Cortex of kidney (tissue), 1 donor: ENCODE results near the gene SLC9A2.

Experiments used
- DNase-seq: peaks from one replicate; lab custom pipeline; 2025; lab: John Stamatoyannopoulos, UW

Gene SLC9A2

DNA sequence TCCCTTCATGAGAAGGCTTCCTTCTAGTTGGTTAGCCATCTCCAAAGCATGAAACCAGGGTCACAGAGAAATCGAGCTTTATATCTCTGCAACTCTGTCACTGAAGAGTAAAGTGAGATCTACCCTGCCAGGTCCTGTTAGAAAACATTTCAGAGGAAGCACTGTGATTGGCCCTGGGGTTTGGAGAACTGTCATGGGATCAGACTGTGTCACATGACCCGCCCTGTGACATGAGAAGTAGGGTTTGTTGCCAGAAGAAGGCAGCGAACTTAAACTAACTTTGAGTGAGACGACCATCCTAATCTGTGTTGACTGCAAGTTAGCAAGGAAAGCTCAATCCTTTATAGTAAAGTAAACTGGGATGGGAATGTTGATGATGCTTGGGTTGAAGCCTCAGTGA is 55.5 kb downstream of the SLC9A2 start:
- no peak for DNase-seq

DNA sequence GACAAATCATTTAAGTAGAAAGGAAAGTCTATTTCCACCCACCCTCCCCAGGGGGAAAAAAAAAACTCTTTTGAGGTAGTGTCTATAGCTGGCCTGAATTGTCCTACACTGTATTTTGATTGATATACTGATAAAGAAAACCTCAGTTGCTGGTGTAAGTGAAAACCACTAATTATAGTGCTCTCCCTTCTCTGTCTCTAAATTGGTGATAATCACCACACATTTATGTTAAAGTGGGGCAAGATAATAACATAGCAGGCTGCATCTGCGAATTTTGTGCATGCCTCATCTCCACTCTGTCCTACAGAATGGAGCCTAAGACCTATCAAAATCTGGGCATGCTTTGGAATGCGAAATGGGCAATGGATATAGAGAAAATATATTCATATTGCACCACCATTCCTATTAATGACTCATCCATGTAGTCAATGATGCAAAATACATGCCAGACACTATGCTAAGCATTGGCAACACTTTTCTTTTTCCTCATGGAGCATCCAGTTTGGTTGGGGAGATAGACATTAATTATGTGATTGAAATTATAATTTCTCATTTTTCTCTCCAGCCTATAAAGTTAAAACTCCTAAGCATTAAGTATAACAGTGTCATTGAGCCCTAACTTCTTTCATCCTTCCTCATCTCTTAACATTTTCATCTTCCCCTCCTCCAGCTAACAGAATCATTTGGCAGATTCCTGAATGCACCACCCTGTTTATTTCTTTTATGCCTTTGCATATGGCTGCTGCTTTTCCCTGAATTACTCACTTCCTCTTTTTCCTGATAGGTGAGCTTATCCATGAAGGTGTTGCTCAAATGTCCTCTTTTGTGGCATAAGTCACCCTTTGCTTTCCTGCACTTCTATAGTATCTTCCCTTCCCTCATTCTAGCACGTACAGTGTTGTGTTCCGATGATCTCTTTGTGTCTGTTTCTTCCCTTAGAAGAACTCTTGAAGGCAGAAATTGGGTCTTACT is 58.2 kb downstream of the SLC9A2 start:
- no peak for DNase-seq

DNA sequence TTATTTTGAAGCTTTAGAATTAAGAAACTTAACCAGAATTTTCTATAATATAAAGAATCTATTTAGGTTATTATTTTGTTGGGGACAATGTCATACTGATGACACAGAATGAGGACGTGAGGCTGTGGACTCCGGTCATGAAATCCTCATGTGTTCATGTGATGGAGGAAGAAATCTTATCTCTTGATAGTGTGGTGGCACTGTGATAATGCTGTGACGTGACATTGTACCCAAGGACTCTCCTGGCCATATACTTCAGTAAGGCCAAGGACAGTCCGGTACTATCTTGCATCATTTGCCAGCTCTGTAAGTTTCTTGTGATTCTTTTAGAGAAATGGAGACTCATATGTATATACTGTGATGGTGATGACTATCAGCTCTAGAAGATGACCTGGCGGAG is 59.1 kb downstream of the SLC9A2 start:
- DNase-seq, result no peak

DNA sequence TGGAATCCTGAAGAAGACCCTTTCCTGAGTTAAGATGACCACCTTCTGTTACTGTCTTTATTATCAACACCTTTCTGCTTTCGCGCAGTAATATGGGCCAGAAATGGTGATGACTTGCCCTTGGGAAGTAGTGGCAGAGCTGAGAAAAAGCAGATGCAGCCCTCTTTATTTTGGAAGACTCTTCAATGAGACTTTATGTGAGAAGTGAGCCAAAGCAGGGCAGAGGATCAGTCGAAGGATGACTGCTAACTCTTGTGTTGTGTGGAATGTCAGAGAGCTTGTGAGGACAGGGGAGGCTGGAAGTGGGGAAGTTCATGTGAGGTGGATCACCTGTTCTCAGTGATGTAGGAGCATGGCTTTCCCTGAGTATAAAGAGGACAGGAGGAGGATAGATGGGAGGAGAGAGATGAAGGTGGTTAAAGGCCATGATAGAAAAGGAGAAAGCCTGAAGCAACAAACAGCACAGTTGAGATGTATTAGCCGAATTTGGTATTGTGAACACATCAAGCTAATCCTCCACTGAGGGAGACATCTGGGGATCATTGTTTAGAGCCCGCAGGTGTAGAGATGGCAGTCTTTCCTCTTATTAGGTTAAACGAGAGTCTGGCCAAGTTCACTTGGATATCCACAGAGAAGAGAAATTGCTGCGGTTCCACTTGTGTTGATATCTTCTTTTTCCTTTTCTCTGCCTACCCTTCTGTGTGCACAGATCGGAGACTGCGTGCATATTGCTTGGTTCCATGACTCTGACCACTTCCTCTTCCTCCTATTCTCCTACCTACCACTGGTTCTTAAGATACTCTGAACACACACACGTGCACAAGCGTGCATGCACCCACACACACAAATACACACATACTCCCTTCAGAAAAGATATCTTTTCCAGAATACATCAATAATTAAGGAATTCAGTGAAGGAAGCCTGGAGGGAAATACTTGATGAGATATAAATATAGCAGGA is 67.4 kb downstream of the SLC9A2 start:
- no peak for DNase-seq

DNA sequence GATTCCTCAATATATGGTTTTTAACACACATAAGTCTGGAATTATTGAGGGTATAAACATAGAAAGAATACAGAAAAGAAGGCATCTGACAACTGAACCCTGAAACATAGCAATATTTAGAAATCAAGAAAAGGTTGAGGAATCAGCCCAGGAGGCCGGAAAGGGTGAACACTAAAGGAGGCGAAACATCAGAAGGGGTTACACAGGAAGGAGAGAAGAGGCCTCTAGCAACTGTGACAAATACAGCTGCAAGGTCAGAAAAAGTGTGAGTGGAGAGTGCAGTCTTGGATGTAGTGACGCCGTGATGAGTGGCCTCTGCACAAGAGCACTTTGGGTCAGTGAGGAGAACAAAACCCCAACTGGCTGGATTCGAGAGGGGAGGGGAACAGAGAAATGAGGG is 70.7 kb downstream of the SLC9A2 start:
- no peak for DNase-seq

DNA sequence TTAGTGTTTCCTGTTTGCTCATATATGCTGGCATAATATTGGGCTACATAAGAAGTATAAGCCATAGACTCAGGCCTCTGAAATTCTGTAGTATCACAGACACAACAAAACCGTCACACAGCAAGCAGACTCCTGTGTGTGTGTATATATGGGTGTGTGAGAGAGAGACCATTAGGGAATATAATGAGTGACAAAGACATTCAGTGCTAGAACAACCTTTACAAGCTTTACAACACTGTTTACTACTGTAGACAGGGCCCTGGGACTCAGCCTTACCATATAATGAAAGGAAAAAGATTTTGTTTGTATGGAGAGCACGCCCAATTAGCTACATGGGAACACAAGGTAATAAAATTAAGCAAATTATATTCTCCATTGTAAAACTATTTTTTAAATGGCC is 77.1 kb downstream of the SLC9A2 start:
- no peak for DNase-seq

DNA sequence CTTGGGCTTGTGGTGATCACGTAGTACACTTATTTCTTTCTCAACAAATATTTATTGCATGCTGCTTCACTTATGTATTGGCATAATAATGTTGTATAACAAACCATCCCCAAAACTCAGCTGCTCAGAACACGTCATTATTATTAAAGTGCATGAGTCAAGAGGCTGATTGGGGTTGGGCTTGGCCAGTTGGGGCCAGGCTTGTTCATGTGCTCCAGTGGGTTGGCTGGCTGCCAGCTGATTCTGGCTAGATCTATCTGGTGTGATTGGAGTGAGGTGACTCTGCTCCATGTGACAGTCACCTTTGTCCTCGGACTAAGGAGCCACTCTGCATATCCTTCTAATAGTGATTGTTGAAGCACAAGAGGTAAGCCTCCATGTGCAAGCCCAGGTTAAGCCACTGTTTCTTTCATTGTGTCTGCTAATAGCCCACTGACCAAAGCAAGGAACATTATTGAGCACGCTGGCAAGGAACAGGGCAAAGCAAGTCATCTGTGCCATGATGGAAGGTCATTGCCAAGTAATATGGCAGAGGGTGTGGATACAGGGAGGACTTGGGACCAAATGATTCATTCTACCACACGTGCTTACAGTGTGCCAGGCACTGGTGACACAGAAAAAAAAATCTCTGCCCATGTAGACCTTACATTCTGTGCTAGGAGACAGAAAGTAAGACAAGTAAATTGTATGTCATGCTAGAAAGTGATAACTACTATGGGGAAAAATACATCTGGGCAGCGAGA is 79.2 kb downstream of the SLC9A2 start:
- no peak for DNase-seq

DNA sequence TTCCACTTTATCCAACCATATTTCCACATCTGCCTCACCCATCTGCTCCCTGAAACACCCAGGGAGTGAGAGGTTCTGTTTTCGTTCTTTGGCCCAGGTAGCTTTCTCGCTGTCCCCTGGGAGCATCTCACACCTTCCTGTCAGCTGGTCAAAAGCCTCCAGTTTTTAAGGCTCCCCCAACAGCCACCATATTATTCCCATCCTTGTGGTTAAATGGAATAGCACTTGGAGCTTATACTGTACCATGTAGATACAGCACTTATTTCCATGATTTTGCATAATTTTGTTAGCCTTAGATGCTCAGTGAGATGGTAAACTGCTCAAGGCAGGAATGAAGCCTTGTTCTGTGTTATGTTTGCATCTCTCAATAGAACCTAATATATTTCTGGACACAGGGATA is 84.0 kb downstream of the SLC9A2 start:
- no peak for DNase-seq

DNA sequence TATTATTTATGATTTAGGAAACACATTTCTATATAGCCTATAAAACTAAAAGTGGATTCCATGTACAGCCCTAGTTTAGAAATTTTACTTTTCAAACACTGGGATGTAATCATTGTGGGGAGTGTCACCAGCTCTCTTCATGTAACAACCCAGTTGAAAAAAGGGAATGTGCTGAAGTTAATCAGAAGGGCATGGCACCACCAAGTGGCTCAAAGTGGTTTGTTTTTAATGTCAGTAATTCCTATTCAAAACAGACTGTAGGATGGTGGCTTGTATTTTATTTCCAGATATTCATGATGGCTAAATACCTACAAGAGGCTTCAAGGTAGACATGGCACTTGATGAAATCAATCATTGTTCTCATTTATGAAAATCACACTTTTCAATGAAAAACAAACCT is 84.4 kb downstream of the SLC9A2 start:
- DNase-seq, result no peak

DNA sequence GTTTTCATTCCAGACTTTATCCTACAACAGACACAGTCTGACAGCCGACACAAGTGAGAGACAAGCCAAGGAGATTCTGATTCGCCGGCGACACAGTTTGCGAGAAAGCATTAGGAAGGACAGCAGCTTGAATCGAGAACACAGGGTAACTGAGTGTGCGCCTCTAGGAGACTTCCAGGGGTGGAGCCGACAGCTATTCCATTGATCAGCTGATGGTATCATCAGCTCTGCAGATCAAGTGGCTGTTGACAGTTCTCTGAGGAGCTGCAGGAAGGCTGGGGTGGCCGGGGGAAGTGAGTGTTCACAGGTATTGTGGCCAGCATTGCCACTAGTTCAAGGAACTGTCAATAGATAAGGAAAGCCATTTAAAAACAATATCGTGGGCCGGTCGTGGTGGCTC is 85.2 kb downstream of the SLC9A2 start:
- no peak for DNase-seq

DNA sequence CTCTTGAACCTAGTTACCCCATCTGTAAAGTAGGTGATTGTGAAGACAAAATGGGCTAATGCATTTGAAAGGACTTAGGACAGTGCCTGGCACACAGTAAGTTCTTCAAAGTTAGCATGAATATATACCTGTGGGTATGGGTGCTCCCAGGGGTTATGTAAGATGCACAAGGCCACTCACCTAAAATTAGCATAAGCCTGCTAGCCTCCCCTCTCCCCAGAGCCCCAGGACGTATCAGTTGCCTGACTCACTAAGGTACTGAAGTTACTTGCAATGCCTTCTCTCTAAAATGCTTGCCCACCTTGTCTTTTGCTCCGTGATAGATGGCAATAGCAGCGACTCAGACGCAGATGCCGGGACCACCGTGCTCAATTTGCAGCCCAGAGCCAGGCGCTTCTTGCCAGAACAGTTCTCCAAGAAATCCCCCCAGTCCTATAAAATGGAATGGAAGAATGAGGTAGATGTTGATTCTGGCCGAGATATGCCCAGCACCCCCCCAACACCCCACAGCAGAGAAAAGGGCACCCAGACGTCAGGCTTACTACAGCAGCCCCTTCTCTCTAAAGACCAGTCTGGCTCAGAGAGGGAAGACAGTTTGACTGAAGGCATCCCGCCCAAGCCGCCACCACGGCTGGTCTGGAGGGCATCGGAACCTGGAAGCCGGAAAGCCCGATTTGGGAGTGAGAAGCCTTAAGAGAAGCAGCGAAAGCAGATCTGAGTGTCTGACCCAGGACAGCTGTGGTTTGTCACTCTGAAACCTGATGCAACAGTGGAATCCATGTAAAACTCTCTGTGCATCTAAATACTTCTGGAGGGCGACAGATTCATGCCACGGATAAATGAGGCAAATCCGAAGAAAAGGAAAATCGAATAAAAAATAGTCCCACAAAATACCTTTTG is 88.7 kb downstream of the SLC9A2 start:
- DNase-seq, result no peak

DNA sequence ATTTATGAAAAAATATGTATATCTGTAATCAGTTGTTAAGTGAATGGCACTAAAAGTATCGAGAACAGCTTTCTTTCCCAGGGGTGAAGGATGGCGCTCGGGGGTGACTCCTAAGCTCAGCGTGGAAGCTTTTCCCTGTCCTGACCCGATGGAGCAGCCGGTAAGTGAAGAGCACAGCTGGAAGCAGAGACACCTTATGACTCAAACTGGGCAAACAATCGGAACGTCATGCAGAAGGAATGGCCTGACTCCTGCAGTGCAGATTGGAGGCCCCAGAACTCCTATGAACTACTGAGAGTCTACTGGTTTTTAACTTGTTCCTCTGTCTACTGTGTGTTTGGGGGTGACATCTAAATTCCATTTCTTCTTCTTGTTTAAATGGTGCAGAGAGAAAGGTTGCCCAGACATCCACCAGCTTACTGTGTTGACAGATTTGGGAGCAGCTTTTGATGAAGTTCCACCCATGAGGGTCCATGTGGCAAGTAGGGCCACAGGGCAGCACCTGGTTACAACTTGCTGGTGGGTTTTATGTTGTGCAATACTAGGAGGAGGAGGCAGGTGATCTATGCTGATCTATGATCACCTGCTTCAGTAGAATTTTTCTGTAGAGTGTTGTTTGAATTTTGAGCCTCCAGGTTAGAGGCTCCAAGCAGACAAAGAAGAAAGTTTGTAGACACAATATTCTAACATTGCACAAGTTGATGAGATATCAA is 89.7 kb downstream of the SLC9A2 start:
- no peak for DNase-seq

DNA sequence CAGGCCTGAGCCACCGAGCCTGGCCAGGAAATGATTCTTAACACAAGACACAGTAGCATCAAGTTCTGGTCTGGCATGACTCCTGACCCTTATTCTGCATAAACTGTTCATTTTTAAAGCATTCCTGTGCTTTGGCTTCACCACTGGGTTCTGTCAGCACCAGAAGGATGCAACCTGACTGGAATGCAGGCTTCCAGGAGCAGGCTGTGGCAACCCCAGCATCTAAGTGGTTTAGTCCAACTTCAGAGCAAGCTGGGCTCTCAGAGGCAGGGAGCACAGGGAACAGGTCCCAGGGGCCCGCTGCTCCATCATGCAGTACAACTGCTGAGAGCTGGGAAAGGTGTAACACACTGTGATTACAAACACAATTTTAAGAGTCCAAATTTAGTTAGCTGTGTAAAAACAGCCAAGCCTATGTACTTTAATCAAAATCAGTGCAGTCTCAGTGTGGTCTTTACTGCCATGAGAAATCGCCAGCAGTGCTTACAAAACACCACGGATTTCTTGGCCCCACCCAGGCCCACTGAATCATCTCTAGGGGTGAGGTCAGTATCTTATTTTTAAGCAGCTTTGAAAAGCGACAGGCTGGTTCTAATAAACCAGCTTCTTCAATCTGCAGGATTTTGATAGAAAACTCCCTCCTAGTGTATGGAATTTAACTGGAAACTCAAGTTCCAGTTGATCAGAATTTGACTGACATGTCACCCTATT is 98.1 kb downstream of the SLC9A2 start:
- DNase-seq, result no peak

DNA sequence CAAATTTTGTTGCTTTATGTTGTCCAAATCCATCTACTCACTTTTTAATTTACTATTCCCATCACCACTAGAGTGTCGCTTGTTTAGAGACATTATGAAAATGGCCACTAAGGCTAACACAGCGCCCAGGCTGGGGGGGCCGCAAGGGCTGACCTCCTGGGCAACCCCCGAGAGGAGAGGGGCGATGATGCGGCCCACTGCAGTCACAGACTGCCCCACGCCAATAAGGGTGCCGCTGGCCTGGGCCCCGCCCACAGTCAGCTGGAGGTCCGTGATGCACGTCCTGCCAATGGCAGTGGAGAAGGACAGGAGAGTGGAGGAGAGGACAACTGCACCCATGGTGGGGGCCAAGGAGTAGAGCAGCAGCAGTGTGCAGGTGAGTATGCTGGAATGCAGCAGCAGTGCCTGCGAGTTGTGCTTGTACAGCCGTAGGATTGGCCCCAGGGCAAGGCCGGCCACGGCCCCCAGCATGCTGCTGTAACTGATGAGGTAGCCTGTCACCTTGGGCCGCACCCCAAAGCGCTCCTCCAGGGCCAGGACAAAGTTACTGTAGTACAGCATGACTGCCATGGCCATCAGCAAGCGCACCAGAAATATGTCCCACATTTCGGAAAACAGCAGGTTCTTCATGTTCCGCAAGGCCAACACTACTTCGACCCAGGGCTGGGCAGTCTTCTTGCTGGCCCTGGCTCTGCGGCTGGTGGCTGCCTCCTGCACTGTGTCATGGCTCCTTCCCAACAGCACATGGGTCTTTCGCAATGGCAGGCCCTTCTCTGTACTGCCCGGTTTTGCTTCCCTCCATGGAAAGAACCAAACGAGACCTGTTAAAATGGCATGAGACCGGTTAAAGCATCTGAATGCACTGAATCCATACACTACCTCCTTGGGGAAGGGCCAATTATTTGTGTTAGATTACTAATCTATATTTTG is 99.3 kb downstream of the SLC9A2 start:
- DNase-seq, result no peak

DNA sequence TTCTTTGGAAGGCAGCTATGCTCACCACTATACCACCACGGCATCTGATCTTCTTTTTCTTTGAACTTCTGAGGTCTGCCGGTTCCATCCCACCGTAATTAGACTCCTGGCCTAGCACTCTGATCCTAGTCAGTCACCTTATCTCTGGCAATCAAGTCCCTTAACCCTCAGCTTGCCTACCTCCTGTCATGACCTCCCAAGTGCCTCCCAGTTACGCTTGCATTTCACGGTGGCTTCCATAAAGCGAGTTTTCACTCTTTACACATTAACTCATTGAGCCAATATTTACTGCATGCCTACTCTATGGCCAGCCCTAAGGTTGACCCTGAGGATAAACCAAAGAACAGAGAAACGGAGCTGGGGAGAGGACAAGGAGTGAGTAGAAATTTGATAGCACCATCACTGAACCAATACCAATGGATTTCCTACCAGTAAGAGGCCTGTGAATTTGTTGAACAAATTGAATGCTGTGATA is 104.7 kb downstream of the SLC9A2 start:
- DNase-seq, result no peak

DNA sequence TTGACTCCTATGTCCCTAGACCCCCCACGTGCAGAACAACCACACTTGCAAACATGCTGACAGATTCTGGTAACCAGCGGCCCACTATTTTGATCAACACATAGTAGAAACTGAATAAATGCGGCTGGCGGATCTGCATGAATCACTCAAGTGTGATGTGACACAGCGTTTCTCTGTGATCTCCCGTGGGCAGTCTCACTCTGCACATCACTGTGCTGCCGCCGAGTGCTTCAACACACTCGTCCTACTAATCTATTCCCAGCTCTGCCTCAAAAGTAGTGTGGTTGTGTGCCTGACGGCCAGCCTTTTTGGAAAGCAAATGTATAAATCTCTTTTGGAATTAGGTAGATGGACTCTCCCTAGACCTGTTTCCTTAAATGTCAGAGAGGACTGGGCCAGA is 105.2 kb downstream of the SLC9A2 start:
- no peak for DNase-seq

DNA sequence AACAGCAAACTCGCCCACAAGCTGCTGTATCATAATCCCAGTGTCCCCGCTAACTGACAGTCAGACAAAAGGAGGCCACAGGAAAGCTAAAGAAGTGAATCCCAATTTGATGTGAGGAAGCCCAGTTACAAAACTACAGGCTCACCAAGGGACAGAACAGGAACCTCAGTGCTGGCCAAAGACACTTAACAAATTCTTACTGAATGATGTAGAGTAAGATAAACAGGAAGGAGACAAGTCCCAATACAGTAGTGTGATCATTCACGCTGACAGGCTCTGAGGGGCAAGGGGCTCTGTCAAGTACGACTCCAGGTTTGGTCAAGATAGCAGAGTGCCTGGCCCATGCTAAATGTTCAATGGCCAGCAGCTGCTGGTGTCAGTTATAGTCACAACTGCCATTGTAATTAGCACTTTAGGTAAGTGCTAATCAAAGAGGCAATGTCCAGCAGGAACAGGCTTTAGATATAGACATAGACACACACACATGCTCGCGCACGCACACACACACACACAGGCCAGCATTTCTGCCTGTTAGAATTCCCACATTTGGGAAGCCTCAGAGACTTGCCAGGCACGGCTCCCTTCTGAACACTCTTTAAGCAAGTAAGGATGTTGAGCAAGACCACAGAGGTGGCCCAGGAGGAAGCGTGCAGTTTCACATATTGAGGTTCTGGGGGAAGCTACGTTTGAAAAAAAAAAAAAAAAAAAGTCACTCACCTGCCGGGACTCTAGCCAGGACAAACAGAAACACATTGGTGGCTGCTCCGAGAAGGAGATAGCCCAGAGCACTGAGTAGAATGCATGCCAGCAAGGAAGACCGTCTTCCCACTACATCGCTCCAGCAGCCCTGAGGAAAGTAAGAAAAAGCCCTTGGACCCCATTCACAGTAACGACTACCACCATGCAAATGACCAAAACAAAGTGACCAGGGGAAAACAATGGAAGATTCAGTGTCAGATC is 107.1 kb downstream of the SLC9A2 start:
- DNase-seq, result no peak
